Measurements from ENCODE around the gene TNRC6B.

GRCh38 chr22:40300316-40300715 lies 122.6 kb downstream of the TNRC6B start:
- TF ChIP-seq TCF7 (CRISPR knock-in tag; IDR thresholded peaks at IDR 0.05; ENCODE audit: low read depth) (no peak), CTCF (IDR thresholded peaks at IDR 0.05) (no peak), CREM (CRISPR knock-in tag; IDR thresholded peaks at IDR 0.05) (no peak), ZNF138 (CRISPR knock-in tag; conservative IDR thresholded peaks at IDR 0.05) (no peak), FOXJ3 (CRISPR knock-in tag; IDR thresholded peaks at IDR 0.05; ENCODE audit: borderline replicate concordance) (no peak)
- TF ChIP-seq, protein P1, sequence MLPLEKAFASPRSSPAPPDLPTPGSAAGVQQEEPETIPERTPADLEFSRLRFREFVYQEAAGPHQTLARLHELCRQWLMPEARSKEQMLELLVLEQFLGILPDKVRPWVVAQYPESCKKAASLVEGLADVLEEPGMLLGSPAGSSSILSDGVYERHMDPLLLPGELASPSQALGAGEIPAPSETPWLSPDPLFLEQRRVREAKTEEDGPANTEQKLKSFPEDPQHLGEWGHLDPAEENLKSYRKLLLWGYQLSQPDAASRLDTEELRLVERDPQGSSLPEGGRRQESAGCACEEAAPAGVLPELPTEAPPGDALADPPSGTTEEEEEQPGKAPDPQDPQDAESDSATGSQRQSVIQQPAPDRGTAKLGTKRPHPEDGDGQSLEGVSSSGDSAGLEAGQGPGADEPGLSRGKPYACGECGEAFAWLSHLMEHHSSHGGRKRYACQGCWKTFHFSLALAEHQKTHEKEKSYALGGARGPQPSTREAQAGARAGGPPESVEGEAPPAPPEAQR (CRISPR knock-in tag; IDR thresholded peaks at IDR 0.05): no peak
- TF ChIP-seq, protein P2, sequence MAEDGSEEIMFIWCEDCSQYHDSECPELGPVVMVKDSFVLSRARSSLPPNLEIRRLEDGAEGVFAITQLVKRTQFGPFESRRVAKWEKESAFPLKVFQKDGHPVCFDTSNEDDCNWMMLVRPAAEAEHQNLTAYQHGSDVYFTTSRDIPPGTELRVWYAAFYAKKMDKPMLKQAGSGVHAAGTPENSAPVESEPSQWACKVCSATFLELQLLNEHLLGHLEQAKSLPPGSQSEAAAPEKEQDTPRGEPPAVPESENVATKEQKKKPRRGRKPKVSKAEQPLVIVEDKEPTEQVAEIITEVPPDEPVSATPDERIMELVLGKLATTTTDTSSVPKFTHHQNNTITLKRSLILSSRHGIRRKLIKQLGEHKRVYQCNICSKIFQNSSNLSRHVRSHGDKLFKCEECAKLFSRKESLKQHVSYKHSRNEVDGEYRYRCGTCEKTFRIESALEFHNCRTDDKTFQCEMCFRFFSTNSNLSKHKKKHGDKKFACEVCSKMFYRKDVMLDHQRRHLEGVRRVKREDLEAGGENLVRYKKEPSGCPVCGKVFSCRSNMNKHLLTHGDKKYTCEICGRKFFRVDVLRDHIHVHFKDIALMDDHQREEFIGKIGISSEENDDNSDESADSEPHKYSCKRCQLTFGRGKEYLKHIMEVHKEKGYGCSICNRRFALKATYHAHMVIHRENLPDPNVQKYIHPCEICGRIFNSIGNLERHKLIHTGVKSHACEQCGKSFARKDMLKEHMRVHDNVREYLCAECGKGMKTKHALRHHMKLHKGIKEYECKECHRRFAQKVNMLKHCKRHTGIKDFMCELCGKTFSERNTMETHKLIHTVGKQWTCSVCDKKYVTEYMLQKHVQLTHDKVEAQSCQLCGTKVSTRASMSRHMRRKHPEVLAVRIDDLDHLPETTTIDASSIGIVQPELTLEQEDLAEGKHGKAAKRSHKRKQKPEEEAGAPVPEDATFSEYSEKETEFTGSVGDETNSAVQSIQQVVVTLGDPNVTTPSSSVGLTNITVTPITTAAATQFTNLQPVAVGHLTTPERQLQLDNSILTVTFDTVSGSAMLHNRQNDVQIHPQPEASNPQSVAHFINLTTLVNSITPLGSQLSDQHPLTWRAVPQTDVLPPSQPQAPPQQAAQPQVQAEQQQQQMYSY (CRISPR knock-in tag; IDR thresholded peaks at IDR 0.05): no peak
- TF ChIP-seq, protein P3, sequence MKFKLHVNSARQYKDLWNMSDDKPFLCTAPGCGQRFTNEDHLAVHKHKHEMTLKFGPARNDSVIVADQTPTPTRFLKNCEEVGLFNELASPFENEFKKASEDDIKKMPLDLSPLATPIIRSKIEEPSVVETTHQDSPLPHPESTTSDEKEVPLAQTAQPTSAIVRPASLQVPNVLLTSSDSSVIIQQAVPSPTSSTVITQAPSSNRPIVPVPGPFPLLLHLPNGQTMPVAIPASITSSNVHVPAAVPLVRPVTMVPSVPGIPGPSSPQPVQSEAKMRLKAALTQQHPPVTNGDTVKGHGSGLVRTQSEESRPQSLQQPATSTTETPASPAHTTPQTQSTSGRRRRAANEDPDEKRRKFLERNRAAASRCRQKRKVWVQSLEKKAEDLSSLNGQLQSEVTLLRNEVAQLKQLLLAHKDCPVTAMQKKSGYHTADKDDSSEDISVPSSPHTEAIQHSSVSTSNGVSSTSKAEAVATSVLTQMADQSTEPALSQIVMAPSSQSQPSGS (CRISPR knock-in tag; IDR thresholded peaks at IDR 0.05; ENCODE audit: borderline replicate concordance, low read depth): no peak
